Measurements from ENCODE around the gene EN1.

EN1 gene

GRCh38 chr2:118848381-118849225 is 1.2 kb upstream of the EN1 start:
- peak overlapping the region; percentile 44 for H3K4me3 ChIP-seq (ENCODE audit: low read depth, low read length)
- peaks cover 100% of the 10 kb centered on the region for H3K27me3 ChIP-seq (ENCODE audit: control insufficient read depth, insufficient read depth, low read length)

DNA sequence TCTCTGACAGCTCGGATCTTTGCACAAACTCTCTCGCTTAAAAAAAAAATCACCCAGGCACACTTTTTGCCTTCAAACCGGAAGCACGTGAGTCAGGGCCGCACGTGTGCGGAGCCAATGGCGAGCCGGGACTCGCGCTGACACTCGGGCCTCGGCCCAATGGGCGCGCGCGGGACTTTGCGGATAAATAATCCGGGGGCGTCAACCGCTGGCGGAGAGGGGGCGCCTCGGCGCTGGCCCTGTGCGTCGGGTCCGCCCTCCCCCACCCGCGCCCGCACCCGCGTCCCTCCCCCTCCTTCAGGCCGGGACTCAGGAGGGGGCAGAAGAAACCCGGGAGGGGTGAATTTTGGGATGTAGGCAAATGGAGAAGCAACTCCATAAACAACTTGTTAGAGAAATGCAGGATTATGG is 319 bp upstream of the EN1 start:
- Histone ChIP-seq H3K9me3 (ENCODE audit: control insufficient read depth, insufficient read depth, low read length) (no peaks in the 10 kb centered on the region), H3K27ac (ENCODE audit: low read depth, low read length) (no peak overlapping the region), H3K27me3 (ENCODE audit: control insufficient read depth, insufficient read depth, low read length) (peaks cover 100% of the 10 kb centered on the region), H3K4me1 (ENCODE audit: control insufficient read depth, insufficient read depth, low read length) (peaks cover 44% of the 10 kb centered on the region), H3K9ac (ENCODE audit: low read depth, low read length) (no peak overlapping the region), H3K36me3 (ENCODE audit: control insufficient read depth, insufficient read depth, low read length) (no peaks in the 10 kb centered on the region), H3K4me3 (ENCODE audit: low read depth, low read length) (peak overlapping the region; percentile 44)

More at GRCh38 chr2:118848381-118849225, 1.2 kb upstream of the EN1 start:
- Histone ChIP-seq H3K9me3 (ENCODE audit: control insufficient read depth, insufficient read depth, low read length) (no peaks in the 10 kb centered on the region), H3K36me3 (ENCODE audit: control insufficient read depth, insufficient read depth, low read length) (no peaks in the 10 kb centered on the region), H3K9ac (ENCODE audit: low read depth, low read length) (no peak overlapping the region), H3K4me1 (ENCODE audit: control insufficient read depth, insufficient read depth, low read length) (peaks cover 45% of the 10 kb centered on the region), H3K27ac (ENCODE audit: low read depth, low read length) (no peak overlapping the region)

DNA sequence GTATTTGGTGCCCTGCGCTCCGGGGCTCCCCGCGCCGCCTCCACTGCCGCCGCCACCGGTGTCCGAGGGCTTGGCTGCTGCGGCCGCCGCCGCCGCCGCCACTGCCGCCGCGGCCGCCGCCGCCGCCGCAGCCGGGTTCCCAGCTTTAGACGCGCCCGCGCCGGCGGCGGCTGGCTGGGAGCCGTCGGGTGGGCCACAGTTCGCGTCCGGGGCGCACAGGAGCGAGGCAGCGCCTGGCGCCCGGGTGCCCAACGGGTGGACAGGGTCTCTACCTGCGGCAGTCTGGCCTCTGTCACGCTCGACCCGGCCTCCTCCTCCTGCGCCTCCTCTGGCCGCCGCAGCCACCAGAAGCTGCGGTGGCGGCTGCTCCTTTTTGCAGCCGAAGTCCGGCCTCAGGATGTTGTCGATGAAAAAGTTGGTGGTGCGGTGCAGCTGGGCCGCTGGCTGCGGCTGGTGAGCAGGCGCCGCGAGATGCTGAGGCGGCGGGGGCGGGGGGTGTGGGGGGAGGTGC is 951 bp downstream of the EN1 start:
- Histone ChIP-seq H3K4me3 (ENCODE audit: low read depth, low read length) (no peak overlapping the region), H3K36me3 (ENCODE audit: control insufficient read depth, insufficient read depth, low read length) (no peaks in the 10 kb centered on the region), H3K4me1 (ENCODE audit: control insufficient read depth, insufficient read depth, low read length) (peaks cover 49% of the 10 kb centered on the region), H3K9ac (ENCODE audit: low read depth, low read length) (no peak overlapping the region), H3K27ac (ENCODE audit: low read depth, low read length) (no peak overlapping the region), H3K9me3 (ENCODE audit: control insufficient read depth, insufficient read depth, low read length) (no peaks in the 10 kb centered on the region), H3K27me3 (ENCODE audit: control insufficient read depth, insufficient read depth, low read length) (peaks cover 100% of the 10 kb centered on the region)

DNA sequence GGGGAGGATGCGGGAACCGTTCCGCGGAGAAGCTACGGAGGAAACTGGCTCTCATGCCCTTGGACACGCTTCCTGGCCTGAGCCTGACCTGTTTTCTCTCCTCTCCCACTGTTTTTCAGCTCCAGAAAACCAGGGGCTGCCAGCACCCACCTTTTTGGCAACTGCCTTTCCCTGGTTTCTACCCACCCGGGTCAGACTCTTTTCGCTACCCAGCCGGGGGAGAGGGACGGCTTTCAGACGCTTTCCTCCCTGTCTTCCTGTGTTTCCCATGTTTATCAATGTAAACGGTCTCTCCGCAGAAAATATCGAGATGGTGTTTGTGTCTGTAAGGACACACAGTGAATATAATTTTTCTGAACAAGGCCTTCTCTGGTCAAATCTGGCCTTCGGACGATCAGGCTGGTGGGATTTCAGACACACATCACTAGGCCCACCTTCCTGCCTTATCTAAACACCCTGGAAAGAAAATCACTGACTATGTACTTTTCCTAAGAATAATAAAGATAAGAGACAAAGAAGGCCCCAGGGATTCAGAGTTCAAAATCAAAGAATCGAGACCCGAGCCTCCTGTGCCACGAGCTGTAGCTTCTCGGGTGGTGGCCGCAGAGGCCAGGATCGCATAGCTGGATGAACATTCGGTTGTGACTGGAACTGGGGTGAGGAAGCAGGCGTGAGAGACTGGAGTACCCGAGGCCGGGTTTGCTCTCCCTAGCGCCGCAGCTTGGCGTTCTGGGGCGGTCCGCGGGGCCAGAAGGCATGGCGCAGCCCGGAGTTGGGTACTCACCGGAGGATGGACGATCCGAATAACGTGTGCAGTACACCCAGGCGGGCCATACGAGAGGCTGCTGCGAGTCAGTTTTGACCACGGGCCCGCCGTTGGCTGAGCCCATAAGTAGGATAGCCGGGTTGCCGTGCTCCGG is 1.7 kb downstream of the EN1 start:
- Histone ChIP-seq H3K4me1 (ENCODE audit: control insufficient read depth, insufficient read depth, low read length) (peaks cover 49% of the 10 kb centered on the region), H3K27me3 (ENCODE audit: control insufficient read depth, insufficient read depth, low read length) (peaks cover 100% of the 10 kb centered on the region), H3K4me3 (ENCODE audit: low read depth, low read length) (no peak overlapping the region), H3K9me3 (ENCODE audit: control insufficient read depth, insufficient read depth, low read length) (no peaks in the 10 kb centered on the region), H3K9ac (ENCODE audit: low read depth, low read length) (no peak overlapping the region), H3K27ac (ENCODE audit: low read depth, low read length) (no peak overlapping the region), H3K36me3 (ENCODE audit: control insufficient read depth, insufficient read depth, low read length) (no peaks in the 10 kb centered on the region)

GRCh38 chr2:118845005-118845521 is 2.4 kb downstream of the EN1 start:
- Histone ChIP-seq H3K4me3 (ENCODE audit: low read depth, low read length) (no peak overlapping the region), H3K36me3 (ENCODE audit: control insufficient read depth, insufficient read depth, low read length) (no peaks in the 10 kb centered on the region), H3K27ac (ENCODE audit: low read depth, low read length) (no peak overlapping the region), H3K4me1 (ENCODE audit: control insufficient read depth, insufficient read depth, low read length) (peaks cover 45% of the 10 kb centered on the region), H3K9ac (ENCODE audit: low read depth, low read length) (no peak overlapping the region), H3K9me3 (ENCODE audit: control insufficient read depth, insufficient read depth, low read length) (no peaks in the 10 kb centered on the region), H3K27me3 (ENCODE audit: control insufficient read depth, insufficient read depth, low read length) (peaks cover 100% of the 10 kb centered on the region)

DNA sequence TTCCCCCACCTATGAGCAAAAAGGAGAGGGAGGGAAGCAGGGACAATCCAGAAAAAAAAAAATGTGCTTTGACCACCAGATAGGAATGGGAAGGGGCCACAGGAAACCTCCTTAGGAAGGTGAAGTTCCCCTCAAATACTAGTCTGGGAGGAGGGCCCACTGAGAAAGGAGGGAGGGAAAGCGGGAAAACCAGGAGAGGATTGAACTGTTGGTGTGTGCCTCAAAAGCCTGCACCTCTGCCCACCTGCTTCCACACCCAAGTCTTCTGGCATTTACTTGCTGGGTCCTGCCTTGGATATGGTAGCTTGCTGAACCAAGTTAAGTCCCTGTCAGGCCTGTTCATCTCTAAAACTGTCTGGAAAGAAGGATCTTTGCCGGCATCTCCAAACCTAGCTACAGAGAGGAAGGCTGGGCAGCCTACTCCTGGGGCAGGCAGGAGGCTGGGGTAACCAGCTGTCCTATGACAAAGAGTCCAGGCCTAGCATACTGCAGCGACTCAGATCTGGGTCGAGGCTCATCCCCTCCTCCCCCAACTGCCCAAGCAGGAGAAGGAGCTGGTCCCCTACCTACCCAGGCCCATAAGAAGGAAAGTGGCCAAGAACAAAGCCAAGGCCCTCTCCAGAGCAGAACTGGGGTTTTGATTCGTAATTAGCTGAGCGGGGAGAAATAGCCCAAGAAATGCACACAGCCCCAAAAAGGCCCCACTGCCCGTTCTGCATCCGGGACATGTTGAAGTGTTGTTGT is 3.0 kb downstream of the EN1 start:
- Histone ChIP-seq H3K27ac (ENCODE audit: low read depth, low read length) (no peak overlapping the region), H3K27me3 (ENCODE audit: control insufficient read depth, insufficient read depth, low read length) (peaks cover 100% of the 10 kb centered on the region), H3K4me1 (ENCODE audit: control insufficient read depth, insufficient read depth, low read length) (peaks cover 42% of the 10 kb centered on the region), H3K4me3 (ENCODE audit: low read depth, low read length) (no peak overlapping the region), H3K36me3 (ENCODE audit: control insufficient read depth, insufficient read depth, low read length) (no peaks in the 10 kb centered on the region), H3K9ac (ENCODE audit: low read depth, low read length) (no peak overlapping the region), H3K9me3 (ENCODE audit: control insufficient read depth, insufficient read depth, low read length) (no peaks in the 10 kb centered on the region)

GRCh38 chr2:118843483-118844132 is 3.8 kb downstream of the EN1 start:
- H3K27ac ChIP-seq (ENCODE audit: low read depth, low read length), result no peak overlapping the region
- 0 out of 2 replicates have a peak overlapping the region, but pooled peaks have one; percentile 8 for H3K4me3 ChIP-seq (ENCODE audit: low read depth, low read length)
- peaks cover 100% of the 10 kb centered on the region for H3K27me3 ChIP-seq (ENCODE audit: control insufficient read depth, insufficient read depth, low read length)
- no peak overlapping the region for H3K9ac ChIP-seq (ENCODE audit: low read depth, low read length)
- H3K9me3 ChIP-seq (ENCODE audit: control insufficient read depth, insufficient read depth, low read length), result no peaks in the 10 kb centered on the region
- no peaks in the 10 kb centered on the region for H3K36me3 ChIP-seq (ENCODE audit: control insufficient read depth, insufficient read depth, low read length)
- peaks cover 35% of the 10 kb centered on the region for H3K4me1 ChIP-seq (ENCODE audit: control insufficient read depth, insufficient read depth, low read length)

GRCh38 chr2:118842661-118843482 is 4.6 kb downstream of the EN1 start:
- Histone ChIP-seq H3K4me3 (ENCODE audit: low read depth, low read length) (peak overlapping the region; percentile 51), H3K27ac (ENCODE audit: low read depth, low read length) (no peak overlapping the region), H3K9me3 (ENCODE audit: control insufficient read depth, insufficient read depth, low read length) (no peaks in the 10 kb centered on the region), H3K36me3 (ENCODE audit: control insufficient read depth, insufficient read depth, low read length) (no peaks in the 10 kb centered on the region), H3K9ac (ENCODE audit: low read depth, low read length) (no peak overlapping the region), H3K4me1 (ENCODE audit: control insufficient read depth, insufficient read depth, low read length) (peaks cover 29% of the 10 kb centered on the region), H3K27me3 (ENCODE audit: control insufficient read depth, insufficient read depth, low read length) (peaks cover 100% of the 10 kb centered on the region)

DNA sequence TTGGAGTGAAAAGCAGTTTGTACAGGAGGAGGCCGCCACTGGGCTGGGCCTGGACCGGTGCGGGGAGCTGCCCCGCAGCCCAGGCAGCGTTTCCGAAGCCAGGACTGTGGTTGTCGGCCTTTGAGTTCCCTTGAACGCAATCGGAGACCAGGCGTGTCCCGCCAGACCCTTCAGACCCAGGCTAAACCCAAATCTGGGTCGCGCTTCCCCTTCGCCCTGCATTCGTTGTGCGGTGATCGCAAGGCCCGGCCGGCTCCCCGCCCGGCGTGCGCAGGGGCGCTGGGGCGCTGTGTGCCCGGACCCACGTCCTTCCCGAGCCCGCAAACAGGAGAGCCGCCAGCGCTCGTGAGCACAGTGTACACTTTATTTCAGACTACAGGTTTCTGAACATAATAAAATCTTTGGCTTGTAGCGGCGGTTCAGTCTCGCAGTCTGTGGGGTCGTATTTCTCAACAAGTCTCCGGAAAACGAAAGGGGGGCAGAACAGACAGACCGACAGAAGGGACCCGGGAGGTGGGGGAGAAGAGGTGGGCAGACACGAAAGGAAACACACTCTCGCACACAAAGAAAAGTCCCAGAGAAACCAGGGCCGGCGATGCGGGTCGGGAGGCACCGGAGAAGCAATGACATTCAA is 5.5 kb downstream of the EN1 start:
- peak overlapping the region; percentile 12; the same call in 1 of the 2 replicates for H3K4me3 ChIP-seq (ENCODE audit: low read depth, low read length)
- H3K4me1 ChIP-seq (ENCODE audit: control insufficient read depth, insufficient read depth, low read length), result peaks cover 26% of the 10 kb centered on the region
- peaks cover 100% of the 10 kb centered on the region for H3K27me3 ChIP-seq (ENCODE audit: control insufficient read depth, insufficient read depth, low read length)
- no peaks in the 10 kb centered on the region for H3K9me3 ChIP-seq (ENCODE audit: control insufficient read depth, insufficient read depth, low read length)
- H3K27ac ChIP-seq (ENCODE audit: low read depth, low read length), result no peak overlapping the region
- no peak overlapping the region for H3K9ac ChIP-seq (ENCODE audit: low read depth, low read length)
- H3K36me3 ChIP-seq (ENCODE audit: control insufficient read depth, insufficient read depth, low read length), result no peaks in the 10 kb centered on the region
